ENCODE data around the gene FHL1.
"Not testable (repeated sequence)": the region's sequence is repeated elsewhere in the genome, so short reads cannot be mapped to it uniquely, and the experiment has no call there.

FHL1 gene

DNA sequence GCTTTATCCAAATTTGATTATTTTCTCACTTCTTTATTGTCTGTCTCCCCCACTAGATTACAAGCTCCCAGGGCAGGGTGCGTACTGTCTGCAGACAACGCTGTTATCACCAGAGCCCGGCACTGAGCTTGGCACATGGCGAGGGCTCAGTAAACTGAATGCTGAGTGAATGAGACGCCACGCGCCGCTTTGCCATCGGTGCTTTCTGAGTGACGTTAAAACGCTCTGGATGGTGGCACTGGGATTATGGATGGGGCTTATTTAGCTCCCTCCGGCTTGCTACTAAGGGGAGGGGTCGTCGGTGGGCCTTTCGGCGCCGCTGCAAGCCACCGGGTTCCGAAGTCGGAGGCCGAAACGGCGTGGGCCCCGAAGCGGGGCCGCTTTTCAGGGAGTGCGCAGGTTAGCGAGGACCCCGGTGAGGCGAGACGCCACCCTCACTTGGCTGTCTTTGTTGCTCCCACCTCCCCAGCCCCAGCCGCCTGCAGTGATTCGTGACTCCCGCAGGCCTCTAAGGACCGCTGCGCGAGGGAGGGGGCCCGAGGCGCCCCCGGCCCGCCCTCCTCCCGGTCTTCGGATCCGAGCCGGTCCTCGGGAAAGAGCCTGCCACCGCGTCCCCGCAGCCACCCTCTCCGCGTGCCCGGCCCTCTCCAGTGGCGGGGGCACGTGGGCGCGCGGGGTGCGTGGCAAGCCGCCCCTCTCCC lies 569 bp upstream of the FHL1 start:
- DNase-seq (ENCODE audit: low read depth in 2 of 2, low spot score in 1 of 2), result no peak

DNA sequence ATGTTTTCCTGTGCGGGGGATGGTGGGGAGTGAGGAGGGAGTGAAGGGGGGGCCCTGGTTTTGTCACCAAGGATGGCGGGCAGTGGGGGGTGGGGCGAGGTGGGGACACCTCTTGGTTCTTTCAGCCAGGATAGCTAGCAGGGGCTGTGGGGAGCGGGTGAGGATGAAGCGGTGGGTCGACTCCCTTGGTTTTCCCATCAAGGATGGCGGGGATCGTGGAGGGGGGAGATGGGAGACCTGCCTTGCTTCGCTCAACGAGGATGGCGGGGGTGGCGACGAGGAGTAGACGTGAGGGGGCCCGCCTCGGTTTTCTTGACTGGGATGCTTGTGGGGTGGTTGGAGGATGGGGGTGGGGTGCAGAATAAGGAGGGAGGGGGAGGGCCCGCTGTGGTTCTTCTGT lies 643 bp downstream of the FHL1 start:
- no peak for DNase-seq (ENCODE audit: low read depth in 2 of 2, low spot score in 1 of 2)

DNA sequence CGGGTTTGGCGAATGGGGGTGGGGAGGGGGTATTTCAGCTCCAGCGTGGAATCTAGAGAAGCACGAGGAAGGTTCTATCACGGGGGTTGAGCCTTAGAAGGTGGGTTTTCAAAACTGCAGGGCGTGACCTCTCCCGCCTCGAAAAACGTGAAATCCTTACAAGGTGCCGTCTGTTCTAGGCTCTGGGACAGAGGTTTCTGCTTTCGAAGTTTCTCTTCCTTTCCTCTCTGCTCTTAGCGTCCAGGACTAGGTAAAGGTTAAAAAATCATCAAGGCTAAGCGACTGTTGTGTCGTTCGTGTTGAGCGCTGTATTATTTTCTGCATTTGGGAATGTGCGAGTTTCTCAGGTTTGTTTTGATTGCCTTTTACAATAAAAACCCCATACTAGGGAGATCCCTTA lies 1.1 kb downstream of the FHL1 start:
- DNase-seq (ENCODE audit: low read depth in 2 of 2, low spot score in 1 of 2), result no peak

DNA sequence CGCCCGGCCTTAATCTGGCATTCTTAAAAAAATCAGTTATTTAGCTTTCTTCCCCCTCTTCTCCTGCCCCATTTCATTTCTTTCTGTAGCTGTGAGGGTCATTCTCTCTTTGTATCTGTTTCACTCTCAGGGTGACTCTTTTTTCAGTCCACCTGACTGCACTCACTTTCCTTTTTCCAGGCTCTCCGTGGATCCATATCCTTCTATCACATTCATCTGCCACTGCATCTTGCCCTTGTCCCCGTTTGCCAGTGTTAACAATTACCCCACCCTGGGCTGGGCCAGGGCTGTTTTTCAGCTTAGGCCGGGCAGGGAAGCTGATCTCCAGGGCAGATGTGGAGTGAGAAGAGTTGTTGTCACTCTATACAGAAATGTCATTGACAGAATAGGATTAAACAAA lies 7.7 kb downstream of the FHL1 start:
- DNase-seq (ENCODE audit: low read depth in 2 of 2, low spot score in 1 of 2), result no peak

DNA sequence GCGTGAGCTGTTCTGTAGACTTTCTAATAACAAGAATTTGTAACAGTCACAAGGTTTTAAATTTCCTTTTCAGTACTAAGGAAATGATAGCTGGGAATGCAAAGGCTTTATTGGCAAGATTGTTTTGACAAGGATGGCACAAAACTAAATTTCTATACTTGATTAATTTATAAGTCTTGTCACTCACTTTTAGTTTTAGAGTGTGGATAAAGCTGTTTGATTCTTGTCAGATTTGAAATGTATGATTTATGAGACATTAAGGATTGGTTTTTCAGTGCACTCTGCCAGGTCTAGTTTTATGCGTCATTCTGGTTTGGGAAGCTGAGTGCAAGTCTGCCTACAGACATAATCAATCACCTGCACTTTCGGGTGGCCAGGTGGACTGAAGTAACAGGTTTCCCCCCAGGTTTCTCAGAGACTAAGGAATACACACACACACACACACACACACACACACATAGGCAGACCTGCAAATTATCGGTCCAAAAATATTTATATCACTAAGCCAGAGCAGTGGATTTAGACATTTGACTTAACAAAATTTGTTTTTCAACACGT lies 9.3 kb downstream of the FHL1 start:
- no peak for DNase-seq (ENCODE audit: low read depth in 2 of 2, low spot score in 1 of 2)

DNA sequence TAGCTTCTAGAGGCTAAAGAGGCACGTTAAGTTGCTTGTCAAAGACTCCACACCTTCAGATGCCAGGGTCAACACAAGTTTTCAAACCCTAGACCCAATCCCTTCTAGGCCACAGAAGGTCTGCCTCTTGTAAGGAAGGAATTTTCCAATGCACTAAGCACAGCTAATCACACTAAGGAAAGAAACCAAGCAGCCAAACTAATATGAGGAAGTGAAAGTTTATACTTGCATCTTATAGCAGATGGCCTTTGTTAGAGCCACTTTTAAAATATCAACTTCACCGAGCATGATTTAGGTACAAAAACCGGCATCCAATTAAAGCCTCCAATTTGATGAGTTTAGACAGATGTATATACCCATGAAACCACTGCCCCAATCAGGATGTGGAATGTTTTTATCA lies 9.9 kb downstream of the FHL1 start:
- DNase-seq (ENCODE audit: low read depth in 2 of 2, low spot score in 1 of 2), result no peak

DNA sequence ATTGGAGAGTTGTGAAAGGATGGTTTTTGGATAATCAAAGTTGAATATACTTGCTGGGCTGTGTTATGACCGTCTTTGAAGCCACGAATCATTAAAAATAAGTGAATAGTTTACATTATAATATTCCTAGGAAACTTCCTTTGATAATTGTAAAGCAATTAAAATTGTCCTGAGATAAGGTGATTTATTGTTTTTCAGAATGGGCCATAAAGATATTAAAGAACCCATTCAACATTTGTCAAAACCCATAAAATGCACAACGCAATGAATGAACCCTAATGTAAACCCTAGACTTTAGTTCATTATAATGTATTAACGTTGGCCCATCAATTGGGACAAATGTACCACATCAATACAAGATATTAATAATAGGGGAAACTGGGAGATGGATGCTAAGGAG lies 11.4 kb downstream of the FHL1 start:
- DNase-seq (ENCODE audit: low read depth in 2 of 2, low spot score in 1 of 2), result no peak

DNA sequence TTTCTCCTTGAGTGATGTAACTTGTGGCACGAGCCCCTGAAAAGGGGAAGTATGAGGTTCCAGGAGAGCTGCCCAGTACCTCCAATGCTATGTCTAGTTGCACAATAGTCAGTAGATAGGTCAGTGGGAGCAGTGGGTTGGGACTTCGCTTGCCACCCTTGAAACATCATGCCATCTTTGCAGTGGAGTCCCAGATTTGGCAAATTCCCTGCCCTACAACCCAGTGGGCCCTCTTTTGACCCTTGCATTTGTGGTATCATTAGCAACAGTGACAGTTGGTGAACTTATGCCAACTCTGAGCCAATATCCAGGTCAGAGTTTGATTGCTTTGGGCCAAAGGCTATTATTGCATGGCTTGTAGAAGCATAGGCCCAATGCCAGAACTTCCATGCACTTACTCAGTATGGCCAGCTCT lies 12.3 kb downstream of the FHL1 start:
- no peak for DNase-seq (ENCODE audit: low read depth in 2 of 2, low spot score in 1 of 2)

DNA sequence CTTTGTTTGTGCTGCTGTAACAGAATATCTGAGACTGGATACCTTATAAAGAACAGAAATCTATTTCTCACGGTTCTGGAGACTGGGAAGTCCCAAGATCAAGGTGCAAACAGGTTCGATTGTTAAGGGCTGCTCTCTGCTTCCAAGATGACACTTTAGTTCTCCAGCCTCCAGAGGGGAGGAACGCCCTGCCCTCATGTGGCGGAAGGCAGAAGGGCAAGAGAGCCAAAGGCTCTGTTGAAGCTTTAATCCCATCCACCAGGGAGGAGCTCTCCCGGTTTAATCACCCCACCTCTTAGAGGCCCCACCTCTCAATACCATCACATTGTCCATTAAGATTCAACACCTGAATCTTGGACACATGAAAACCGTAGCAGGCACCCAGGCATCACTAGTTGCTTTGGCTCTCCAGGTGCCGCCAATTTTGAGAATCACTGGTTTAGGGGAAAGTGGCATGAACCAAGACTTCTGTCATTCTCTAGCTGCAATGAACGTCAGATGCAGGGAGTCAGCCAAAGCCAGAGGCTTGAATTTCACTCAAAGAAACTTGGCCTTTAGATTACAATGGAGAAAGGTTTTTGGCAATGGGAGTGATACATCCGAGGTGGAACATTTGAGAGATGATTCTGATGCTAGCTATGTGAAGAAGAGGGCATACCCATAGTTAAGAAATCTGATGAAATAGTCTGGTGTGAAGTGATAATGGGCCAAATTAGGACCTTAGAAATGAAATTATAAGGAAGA lies 15.7 kb downstream of the FHL1 start:
- DNase-seq (ENCODE audit: low read depth in 2 of 2, low spot score in 1 of 2), result no peak

DNA sequence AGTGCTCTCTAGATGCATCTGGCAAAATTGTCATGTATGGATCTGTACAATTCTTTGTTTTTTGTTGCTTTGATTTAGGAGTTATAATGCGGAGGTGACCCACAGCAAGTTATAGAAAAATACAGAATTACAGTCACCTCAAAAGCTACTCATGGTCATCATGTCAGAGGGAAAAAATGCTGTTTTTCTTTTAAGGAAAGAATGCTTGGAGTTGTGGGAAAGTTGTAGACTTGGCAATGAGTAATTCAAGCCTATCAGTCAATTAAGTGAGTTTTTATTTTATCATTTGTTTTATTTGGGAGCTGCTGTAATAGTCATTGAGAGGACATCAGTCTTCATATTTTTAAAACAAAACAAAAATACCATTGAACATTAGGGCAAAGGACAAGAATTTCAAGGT lies 16.4 kb downstream of the FHL1 start:
- no peak for DNase-seq (ENCODE audit: low read depth in 2 of 2, low spot score in 1 of 2)

DNA sequence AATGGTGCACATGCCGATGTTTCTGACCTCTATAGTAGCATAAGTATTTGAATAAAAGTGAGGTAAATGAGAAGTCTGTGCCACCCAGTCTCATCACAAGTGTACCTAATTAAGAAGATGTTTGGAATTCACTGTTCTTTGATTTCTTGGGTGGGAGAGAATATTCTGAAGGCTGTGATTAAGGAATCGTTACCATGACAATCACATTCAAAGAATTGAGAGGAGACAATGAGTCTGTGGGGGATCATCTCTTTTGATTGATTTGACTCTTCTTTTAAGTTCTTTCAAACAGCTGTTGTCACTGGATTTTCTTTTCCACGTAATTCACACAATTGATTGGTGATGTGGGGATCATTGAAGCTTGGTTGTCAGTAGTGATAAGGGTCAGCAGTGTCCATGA lies 18.1 kb downstream of the FHL1 start:
- DNase-seq (ENCODE audit: low read depth in 2 of 2, low spot score in 1 of 2), result no peak

DNA sequence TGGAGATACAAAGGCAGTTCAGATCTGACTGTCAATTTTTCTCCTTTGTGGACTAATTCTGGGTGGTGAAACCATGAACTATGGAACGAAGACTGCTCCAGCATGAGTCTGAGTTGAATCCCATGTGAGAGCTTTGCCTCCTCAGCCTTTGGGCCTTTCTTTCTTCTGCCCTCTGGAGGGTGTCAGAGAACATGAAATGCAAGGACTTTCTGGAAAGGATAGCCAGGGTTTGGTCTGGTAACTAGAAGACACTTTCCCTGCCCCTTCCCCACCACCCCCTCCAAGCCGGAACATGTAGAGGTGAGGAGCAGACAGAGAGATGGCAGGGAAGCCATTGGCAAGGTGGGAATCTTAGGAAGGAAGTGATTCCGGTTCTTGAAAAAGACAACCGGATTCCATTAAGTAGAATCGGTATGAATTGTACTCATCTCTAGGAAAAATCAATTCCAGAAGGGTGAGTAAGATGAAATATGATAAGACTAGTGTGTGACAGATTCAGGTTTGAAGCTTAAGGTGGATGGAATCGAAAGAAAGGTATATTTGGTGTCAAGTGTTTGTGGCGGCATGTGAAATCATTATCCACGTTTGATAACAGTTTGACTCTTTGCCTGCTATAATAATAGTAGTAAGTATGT lies 19.0 kb downstream of the FHL1 start:
- no peak for DNase-seq (ENCODE audit: low read depth in 2 of 2, low spot score in 1 of 2)

DNA sequence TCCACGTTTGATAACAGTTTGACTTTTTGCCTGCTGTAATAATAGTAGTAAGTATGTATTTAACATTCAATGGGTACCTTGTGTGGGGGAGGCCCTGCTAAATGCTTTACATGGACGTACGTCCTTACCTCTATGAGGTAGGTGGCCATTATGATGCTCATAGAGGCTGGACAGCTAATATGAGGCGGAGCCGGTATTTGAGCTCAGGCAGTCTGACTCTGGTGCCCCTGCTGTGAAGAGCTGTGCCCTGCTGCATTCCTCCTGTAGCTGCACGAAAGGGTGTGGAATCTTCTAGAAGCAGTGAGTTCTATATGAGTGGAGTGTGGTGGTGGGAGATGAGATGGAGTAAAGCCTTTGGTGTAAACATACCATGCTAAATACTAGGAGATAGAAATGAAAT lies 20.7 kb downstream of the FHL1 start:
- not testable (repeated sequence) for DNase-seq (ENCODE audit: low read depth in 2 of 2, low spot score in 1 of 2)

DNA sequence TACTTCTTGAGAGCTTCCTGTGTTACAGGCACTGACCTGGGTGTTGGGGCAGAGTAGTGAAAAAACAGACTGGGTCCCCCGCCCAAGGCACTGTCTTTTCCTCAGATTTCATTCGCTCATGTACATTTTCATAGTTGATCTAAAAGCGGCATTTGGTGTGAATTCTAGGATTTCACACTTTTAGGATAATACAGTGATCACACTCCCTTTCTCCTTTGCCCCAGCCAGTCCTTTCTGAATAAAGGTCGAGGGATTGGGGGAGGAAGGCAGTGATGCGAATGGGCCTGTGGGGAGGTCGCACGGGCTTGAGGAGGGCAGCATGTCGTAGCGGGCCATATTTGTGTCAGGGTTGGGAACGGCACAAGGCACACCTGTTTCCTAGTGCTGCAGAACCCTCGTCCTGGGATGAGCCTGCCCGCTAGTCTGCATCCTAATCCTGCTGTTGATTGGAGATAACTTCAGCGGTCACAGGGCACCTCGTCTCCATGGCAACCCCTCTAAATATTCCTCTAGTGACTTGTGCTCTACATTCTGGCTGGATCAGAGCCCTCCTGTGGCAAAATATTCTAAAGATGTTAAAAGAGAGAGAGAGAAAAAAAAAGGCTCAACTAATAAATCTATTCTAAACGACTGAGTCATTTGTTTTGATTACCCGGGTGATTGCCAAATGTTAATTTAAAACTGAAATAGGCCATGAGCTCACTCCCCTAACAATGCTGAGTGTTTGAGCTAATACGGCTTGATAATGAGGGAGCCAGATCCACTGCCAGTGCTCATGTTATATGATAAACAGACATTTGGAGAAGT lies 21.8 kb downstream of the FHL1 start:
- no peak for DNase-seq (ENCODE audit: low read depth in 2 of 2, low spot score in 1 of 2)

DNA sequence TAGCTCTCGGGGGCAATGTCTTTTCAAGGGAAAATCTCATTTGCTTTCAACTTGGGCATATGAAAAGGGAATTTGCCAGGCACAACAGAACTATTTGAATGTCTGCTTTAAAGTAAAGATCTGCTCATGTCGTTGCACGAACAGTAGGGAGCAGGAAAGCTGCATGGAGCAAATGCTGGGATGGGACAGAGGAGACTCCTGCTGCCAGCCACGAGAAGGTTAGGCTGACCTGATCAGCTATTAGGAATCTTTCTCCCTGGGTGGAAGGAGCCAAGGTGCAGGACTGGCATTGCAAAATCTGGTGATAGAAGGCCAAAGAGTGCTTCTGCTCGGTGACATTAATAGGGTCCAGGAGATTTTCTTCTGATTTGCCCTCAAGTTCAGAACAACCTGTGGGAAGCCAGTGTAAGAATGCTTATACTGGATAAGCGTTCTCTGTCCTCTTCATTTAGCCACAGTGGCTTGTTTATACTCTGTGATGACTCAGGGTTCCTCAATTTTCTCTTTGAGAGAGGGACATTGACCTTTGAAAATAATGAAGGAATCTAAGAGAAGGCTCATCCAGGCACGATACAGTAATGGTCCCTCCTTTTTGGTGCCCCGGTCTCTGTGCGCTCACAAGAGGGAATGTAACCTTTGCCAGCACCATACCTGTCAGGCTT lies 22.9 kb downstream of the FHL1 start:
- DNase-seq (ENCODE audit: low read depth in 2 of 2, low spot score in 1 of 2), result no peak

DNA sequence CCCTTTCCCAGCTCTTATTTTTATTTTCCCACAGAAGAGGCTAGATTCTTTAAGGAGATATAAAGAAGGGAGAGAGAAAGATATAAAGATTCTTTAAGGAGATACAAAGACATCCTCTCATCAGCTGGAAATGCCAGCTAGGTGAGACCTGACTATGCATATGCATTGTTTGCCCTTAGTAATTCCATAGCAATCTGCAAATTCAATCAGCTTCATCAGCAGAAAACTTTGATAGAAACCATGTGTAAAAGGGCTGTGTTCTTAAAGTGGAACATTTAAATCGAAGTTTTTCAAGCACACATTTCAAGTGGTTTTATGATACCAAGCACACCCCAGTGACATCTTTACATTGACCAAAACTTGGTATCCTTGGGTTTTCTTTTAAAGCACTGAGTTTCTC lies 24.1 kb downstream of the FHL1 start:
- DNase-seq (ENCODE audit: low read depth in 2 of 2, low spot score in 1 of 2), result no peak

DNA sequence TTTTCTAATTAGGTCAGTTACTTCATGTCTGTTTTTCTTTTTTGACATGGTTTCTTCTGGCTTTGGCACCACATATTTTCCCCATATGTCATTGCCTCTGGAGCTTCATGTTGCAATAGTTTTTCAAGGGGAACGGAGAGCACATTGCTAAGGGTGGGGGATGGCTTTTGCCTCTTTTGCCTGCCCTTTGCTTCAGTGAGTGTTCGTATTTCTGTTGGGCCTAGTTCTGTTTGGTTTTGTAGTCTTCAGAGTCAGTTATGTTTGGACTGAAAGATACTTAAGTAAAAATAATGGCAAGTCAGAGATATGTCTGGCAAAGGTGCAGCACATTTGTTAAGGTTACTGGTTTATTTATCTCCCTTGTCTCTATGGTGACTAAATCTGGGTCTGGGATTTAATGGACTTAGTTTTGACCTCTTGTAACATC lies 29.1 kb downstream of the FHL1 start:
- DNase-seq (ENCODE audit: low read depth in 2 of 2, low spot score in 1 of 2), result no peak

DNA sequence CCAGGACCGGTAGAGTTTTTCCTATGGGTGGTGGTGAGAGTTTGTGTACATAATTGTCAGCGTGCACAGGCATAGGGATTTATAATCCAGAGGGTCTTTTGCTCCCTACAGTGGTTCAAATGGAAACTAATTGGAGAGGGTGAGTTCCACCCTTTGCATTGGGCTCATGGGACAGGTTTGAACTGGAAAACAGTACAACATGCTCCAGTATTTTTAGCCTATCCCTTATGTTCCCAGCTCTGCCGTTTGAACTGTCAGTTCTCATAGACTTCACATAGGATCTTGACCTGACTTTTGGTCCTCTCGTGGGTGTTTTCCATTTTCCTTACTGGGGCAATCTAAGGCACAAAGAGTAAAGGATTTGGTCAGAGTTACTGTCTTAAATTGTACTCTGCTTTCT lies 31.8 kb downstream of the FHL1 start:
- DNase-seq (ENCODE audit: low read depth in 2 of 2, low spot score in 1 of 2), result no peak

DNA sequence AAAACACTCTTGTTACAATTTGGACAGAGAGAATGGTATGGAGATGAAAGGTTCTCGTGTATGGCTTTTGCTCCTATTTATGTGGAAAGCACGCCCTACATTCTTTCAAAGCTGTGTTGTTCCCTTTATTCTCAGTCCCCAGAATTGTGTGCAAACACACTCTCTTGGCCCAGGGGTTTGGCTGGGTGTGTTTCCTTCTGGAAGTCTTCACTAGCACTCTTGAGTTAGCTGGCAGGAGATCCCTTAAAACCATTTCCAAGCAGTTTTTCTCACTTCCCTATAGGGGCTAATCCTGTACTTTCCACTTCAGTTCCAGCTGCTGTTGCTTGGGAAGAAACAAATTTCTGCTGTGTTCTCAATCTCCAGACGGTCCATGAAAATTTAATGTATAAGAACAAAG lies 35.1 kb downstream of the FHL1 start:
- no peak for DNase-seq (ENCODE audit: low read depth in 2 of 2, low spot score in 1 of 2)

DNA sequence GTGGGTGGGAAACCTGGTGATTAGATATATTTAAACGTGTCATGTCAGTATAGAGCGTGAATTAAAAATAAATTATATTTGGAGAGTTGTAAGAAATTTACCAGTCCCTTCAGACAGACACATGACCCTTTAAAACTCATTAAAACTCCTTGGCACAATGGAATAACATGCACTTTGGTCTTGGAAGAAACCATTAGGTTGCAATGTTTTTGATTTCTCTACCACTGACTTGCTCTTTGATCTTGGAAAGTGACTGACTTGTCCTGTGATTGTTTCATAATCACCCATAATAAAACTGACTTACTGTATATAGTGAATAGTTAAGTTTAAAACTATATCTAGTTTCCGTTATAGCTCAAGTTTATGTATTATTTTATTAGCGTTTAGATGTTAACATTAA lies 35.8 kb downstream of the FHL1 start:
- DNase-seq (ENCODE audit: low read depth in 2 of 2, low spot score in 1 of 2), result no peak

DNA sequence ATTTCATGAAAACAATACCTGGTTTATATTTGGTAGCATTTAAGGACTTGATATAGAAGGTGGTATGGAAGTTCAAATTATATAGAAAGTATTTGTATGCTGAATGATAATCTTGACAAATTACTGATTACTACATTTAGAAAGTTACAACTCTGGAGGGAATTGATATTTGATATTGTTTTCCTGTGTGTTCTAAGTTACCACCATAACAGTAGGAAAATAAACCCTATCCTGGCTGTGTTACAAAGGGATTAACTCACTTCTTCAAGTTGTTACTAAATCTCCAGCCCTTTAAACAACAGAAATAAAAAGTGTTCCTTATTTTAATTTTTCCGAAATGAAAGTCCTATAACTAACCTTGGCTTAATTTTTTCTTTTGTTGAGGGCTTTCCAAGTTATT lies 36.6 kb downstream of the FHL1 start:
- DNase-seq (ENCODE audit: low read depth in 2 of 2, low spot score in 1 of 2), result no peak
